NCI-H1105 treated with DMSO at 0.1 percent for 48 hours (cell line): Measurements from ENCODE around the gene SPIRE1.
"Not testable (repeated sequence)": the region's sequence is repeated elsewhere in the genome, so short reads cannot be mapped to it uniquely, and the experiment has no call there.

ENCODE experiments used
- DNase-seq: peaks from one replicate; lab custom pipeline; 2025; lab: John Stamatoyannopoulos, UW

Gene SPIRE1

DNA sequence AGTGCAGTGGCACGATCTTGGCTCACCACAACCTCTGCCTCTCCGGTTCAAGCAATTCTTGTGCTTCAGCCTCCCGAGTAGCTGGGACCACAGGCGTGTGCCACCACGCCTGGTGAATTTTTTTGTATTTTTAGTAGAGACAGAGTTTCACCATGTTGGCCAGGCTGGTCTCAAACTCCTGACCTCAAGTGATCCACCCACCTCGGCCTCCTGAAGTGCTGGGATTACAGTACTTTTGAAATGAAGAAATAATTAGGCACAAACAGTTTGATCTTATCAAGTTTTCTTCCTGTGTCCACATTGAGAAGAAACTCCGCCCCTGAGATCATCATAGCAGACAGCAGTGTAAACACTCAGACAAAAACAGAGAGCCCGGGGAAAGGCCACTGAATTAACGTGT is 247.2 kb downstream of the SPIRE1 start:
- not testable (repeated sequence) for DNase-seq

DNA sequence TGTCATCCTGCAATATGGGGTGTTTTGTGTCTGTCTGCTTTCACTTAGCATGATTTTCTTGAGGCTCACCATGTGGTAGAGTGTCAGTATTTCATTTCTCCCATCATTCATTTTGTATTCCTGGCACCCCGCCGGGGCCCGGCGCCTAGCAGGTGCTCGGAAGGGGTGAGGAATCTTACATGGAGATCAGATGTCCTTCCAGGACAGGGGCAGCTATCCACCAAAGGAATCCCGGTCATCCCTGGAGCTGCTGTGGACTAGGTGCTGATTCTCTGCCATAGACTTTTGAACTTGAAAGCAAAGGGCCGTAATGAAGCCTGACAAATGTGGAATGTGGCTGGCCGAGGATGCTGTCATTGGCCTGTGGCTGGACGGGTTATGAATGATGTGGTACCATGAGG is 247.8 kb downstream of the SPIRE1 start:
- DNase-seq, result no peak

- no peak for DNase-seq
Observed at GRCh38 chr18:12409469-12409868, 248.4 kb downstream of the SPIRE1 start.

DNA sequence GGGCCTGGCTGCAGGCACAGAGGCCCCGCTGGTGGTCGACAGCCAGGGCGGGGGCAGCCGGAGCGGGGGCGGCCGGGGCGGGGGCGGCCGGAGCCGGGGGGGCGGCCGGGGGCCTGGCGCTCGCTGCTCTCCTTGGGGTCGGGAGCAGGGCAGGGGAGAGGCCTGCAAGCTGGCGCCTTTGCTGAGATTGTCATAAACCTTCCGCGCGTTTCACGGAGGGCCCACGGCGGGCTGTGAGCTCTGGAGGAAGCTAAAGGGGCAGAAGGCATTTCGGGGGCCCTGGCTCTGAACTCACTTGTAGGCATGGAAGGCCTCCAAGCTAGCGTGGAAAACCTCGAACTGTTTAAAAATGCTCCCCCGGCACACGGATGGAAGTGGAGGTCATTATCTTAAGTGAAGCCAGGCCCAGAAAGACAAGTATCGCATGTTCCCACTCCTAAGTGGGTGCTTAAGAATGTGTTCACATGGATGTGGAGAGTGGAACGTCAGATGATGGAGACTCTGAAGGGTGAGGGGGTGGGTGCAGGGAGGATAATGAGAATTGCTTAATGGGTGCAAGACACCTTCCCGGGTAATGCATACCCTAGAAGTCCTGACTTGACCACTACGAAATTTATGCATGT is 249.5 kb downstream of the SPIRE1 start:
- DNase-seq, result no peak

DNA sequence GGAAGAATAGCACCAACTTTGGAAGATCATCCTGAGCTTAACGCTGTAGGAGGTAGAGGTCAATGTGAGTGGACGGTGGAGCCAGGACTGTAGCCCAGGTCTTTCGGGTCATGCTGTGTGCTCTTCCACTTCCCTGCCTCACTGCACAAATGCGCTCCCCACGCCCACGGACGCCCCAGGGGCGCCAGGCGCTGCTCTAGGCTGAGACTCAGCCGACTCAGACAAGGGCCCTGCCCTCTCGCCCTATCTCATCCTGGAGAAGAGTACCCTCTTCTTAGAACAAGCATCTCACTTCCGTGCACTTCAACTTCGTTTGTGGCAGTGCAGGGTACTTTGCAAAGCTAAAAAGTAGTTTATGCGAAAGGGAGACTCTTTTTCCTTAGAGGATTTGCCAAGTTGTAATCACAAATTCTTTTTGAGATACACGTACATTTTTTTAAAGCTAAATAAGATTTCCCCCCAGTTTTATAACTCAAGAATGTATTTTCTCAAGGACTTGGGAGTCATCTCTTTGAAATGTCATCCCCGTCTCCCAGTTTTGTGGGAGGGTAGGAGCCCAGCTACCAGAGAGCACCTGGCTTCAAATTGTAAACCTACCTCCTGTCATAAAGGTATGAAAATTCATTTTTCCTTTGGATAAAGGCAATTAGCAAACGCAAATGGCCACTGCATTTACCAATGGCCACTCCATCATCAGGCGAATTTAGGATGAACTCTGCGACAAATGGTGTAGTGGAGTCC is 251.4 kb downstream of the SPIRE1 start:
- no peak for DNase-seq

GRCh38 chr18:12405066-12405465 is 252.8 kb downstream of the SPIRE1 start:
- DNase-seq, result no peak

- DNase-seq, result no peak
Observed at GRCh38 chr18:12403601-12404506, 254.1 kb downstream of the SPIRE1 start.

- DNase-seq, result no peak
Observed at GRCh38 chr18:12401881-12402280, 256.0 kb downstream of the SPIRE1 start.

- DNase-seq, result no peak
Observed at GRCh38 chr18:12399231-12399630, 258.7 kb downstream of the SPIRE1 start.

GRCh38 chr18:12398625-12399024 is 259.3 kb downstream of the SPIRE1 start:
- DNase-seq, result no peak

DNA sequence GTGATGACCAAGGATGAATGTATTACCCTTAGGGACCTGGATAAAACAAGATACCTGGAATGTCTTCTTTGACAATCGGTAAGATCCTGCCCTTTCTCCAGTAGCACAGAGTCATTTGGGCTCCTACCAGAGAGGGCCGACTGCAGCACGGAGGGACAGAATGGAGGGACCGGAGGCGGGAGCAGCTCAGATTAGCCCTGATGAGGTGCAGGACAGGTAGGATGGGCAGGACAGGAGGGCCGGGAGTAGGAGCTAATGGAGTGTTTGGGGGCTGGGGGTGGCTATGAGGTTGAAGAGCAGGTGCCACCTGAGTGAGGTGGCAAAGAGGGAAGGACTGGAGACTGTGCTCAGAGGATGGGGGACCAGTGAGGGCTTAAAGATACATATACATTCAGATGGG is 260.1 kb downstream of the SPIRE1 start:
- DNase-seq, result no peak

DNA sequence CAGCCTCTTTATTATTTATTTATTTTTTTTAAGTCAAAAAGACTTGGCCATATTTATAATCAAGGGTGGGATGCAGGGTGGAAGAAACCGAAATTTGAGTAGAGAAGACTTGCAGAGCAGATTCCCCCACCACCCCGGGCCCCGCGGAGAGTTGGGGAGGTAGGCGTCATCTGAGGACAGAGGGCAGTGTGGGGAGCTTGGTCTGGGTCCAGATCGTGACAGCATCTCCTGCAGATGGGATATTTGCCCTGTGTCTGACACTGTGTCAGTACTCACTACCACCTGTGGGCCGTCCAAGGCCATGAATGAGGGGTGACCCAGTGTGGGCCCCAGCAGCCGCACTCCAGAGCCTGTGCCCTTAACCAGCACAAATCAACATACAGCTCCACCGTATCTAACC is 260.7 kb downstream of the SPIRE1 start:
- no peak for DNase-seq
